NCI-H1694 (cell line): Measurements from ENCODE around the gene OXT.
"Not testable (repeated sequence)": the region's sequence is repeated elsewhere in the genome, so short reads cannot be mapped to it uniquely, and the experiment has no call there.

ENCODE experiments used
- DNase-seq: peaks from one replicate; lab custom pipeline; 2025; lab: John Stamatoyannopoulos, UW

The OXT gene

DNA sequence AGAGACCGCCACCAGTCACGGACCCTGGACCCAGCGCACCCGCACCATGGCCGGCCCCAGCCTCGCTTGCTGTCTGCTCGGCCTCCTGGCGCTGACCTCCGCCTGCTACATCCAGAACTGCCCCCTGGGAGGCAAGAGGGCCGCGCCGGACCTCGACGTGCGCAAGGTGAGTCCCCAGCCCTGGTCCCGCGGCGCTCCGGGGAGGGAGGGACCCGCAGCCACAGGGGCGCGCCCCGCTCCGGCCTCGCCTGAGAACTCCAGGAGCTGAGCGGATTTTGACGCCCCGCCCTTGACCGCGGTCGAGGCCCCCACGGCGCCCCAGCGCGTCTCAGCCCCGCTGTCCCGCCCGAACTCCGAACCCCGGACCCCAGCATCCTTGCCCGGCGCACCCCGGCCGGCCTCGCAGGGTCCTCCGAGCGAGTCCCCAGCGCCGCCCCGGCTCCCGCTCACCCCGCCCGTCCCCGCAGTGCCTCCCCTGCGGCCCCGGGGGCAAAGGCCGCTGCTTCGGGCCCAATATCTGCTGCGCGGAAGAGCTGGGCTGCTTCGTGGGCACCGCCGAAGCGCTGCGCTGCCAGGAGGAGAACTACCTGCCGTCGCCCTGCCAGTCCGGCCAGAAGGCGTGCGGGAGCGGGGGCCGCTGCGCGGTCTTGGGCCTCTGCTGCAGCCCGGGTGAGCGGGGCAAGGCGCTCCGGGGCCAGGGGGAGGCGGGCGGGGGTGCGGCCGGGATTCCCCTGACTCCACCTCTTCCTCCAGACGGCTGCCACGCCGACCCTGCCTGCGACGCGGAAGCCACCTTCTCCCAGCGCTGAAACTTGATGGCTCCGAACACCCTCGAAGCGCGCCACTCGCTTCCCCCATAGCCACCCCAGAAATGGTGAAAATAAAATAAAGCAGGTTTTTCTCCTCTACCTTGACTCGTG lies at the start of gene OXT:
TSS of gene OXT (plus strand) at position 11 of the 920 bp plus-strand sequence. CDS start at position 47, 36 bp downstream.
- no peak for DNase-seq

DNA sequence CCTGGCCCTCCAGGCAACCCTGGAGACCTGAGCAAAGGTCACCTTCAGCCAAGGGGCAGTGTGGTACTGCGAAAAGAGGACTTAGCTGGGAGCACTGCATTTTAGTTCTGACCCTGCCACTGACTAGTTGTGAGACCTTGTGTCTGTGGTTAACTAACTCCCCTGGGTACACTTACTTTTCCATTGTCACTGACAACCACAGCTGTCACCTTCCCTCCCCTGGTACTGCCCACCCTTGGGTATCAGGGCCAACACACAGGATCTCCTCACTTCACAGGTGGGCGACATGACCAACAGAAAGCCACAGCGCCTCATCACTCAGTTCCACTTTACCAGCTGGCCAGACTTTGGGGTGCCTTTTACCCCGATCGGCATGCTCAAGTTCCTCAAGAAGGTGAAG lies 49.6 kb upstream of the OXT start:
- no peak for DNase-seq

DNA sequence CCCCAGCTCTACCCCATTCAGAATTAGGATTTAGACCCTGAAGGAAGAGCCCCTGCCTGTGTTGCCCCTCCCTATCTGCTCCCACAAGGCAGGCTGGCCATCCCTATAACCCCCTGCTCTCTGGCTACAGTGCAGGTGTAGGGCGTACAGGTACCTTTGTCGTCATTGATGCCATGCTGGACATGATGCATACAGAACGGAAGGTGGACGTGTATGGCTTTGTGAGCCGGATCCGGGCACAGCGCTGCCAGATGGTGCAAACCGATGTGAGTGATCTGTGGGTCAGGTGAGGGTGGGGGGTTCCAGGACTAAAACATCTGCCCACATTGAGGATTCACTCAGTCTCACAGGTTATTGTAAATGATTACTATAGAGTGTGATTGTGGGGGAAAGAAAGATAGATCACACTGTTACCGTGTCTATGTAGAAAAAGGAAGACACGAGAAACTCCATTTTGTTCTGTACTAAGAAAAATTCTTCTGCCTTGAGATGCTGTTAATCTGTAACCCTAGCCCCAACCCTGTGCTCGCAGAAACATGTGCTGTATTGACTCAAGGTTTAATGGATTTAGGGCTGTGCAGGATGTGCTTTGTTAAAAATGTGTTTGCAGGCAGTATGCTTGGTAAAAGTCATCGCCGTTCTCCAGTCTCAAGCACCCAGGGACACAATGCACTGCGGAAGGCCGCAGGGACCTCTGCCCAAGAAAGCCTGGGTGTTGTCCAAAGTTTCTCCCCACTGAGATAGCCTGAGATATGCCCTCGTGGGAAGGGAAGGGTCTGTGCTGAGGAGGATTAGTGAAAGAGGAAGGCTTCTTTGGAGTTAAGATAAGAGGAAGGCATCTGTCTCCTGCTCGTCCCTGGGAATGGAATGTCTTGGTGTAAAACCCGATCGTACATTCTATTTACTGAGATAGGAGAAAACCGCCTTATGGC lies 48.6 kb upstream of the OXT start:
- not testable (repeated sequence) for DNase-seq

- DNase-seq: no peak
These were observed 43.4 kb upstream of the OXT start for GRCh38 chr20:3027987-3028386.

DNA sequence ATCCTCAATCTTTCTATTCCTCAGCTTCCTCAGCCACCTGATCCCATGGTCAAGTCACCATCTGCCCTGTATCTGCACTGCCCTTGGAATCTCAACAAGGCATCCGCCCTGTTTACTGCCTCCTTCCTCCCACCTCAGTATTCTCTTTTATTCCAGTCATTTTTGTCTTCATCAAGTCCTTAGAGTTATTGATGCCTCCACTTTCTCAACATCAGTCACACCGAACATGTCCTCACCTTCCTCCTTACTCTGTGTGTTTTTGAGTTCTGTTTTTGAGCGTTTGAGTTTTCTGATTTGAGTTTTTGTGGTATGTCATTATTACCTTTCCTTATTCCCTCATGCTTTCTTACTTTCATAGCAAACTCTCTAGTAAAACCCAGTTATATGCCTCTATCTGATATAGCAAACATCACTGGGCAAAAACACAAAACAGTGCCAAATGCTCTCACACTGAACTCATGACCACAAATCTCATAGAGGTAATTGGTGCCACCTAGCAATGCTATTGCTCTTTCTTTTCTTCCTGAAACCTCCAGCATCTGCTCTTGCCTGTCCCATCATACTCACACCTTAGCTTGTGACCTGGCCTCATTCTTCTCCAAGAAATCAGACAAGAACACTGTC lies 39.8 kb upstream of the OXT start:
- DNase-seq: no peak

DNA sequence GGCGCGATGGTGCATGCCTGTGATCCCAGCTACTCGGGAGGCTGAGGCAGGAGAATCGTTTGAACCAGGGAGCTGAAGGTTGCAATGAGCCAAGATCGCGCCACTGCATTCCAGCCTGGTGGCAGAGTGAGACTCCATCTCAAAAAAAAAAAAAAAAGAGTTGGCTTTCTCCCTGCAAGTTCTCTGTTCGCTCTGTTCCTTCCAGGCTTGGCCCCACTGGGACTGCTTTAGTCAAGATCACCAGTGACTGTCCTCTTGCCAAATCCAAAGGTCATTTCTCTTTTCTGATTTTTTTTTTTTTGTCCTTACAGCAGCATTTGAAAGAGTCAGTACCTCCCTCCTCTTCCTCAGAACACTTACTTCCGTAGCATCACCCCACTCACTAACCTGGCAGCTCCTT lies 38.8 kb upstream of the OXT start:
- no peak for DNase-seq

GRCh38 chr20:3037654-3038053 lies 33.8 kb upstream of the OXT start:
- DNase-seq: no peak

DNA sequence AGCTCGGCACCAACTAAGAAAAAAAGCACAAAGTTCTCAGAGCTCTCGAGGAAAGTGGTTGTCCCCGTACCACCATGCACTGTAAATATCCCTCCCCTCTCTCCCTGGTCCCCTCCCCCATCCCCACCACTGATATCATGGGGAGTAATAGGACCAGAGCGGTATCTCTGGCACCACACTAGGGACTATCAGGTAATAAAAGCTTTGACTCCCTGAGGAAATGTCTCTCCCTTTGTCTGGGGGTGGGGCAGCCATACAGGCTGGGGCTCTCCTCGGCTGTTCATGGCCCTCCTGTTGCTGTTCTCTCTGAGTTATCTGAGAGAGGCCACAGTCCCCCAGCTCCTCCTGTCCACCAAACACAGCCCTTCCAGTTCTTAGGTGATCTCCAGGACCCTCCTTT lies 33.0 kb upstream of the OXT start:
- no peak for DNase-seq

DNA sequence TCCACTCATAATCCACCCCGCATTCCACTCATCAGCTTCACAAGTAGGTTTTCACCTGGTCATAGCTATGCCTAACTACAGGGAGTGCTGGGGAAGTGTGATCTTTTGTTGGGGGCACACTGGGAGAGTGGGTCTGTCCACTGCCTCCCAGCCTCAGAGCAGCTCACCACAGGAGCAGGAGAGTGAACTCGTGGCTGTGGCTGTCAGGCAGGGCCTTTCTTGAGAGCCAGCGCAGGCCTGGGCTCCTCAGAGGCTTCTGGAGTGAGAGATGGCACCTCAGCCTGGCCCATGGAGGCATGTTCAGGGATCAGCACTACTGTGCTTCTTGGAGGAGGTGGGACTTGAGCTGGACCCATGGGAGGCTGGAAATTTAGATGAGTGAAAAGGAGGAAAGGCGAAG lies 32.0 kb upstream of the OXT start:
- no peak for DNase-seq

DNA sequence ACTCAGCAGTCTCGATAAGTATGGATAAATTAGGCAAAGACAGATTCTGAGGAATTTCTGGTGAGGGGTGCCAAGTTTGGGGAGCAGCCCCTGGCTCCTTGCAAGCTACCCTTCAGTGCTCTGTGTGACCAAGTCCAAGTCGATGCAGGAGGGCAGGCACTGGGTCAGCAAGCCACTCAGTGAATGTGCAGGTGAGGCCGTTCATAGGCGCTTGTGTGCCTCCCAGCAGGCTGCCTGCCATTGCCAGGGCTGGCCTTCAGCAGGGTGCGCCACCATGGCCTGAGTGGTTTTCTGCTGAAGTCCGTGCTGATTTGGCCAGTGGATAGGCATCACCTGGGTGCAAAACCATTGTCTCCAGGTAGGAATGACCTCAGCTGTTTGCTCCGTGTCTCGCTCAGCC lies 31.3 kb upstream of the OXT start:
- no peak for DNase-seq

GRCh38 chr20:3041854-3042409 lies 29.5 kb upstream of the OXT start:
- DNase-seq: no peak

GRCh38 chr20:3042625-3043024 lies 28.8 kb upstream of the OXT start:
- no peak for DNase-seq

GRCh38 chr20:3043322-3043721 lies 28.1 kb upstream of the OXT start, which contains the start of gene GNRH2:
GNRH2 (plus strand) TSS chr20:3043622; CDS start chr20:3044415, 793 bp downstream.
- no peak for DNase-seq

DNA sequence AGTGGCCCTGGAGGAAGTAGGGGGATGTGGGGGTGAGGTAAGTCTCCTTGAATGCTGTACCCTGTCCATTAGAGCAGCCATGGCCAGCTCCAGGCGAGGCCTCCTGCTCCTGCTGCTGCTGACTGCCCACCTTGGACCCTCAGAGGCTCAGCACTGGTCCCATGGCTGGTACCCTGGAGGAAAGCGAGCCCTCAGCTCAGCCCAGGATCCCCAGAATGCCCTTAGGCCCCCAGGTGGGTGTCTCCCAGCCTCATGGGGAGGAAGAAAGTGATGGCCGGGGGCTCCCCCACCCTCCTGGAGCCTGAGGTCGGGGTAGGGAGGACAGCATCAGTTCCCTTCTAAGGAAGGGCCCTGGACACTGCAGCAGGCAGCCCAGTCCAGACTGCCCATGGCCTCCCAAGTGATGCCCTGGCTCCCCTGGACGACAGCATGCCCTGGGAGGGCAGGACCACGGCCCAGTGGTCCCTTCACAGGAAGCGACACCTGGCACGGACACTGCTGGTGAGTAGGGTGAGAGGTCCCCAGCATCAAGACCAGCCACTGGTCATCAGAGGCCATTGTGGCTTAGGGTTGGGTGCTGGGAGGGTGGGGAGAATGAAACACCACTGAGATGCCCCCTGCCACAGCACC lies 27.0 kb upstream of the OXT start:
- no peak for DNase-seq

- DNase-seq: peak; percentile 42
These were observed 26.2 kb upstream of the OXT start for GRCh38 chr20:3045042-3045815.

GRCh38 chr20:3045816-3046676 lies 25.4 kb upstream of the OXT start, which contains the start of gene MRPS26:
MRPS26 (plus strand) TSS chr20:3046052; CDS start chr20:3046069, 17 bp downstream.
- peak; percentile 56 for DNase-seq

DNA sequence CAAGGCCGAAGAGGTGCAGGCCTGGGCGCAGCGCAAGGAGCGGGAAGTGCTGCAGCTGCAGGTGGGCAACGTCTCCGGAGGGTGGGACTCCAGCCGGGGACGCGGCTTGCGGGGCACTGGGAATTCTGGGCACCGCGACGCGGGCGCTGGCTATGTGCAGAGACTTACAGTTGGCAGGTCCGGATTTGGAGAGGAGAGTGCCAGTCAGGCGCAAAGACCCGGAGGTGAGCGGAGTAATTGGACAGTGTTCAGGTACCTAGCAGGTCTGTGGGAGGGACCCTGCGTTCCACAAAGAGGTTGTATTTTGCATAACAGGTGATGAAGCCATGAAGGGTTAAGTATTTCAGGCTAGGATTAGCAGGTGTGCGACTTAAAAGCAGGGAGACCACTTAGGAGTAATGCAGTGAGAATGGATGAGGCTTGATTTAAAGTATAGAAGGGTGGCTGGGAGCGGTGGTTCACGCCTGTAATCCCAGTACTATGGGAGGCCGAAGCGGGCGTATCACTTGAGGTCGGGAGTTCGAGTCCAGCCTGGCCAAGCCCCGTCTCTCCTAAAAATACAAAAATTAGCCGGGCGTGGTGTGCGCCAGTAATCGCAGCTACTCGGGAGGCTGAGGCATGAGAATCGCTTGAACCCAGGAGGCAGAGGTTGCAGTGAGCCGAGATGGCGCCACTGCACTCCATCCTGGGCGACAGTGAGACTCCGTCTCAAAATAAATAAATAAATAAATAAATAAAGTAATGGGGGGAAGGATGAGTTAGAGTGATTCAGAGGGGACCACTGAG lies 24.6 kb upstream of the OXT start:
- DNase-seq: no peak

DNA sequence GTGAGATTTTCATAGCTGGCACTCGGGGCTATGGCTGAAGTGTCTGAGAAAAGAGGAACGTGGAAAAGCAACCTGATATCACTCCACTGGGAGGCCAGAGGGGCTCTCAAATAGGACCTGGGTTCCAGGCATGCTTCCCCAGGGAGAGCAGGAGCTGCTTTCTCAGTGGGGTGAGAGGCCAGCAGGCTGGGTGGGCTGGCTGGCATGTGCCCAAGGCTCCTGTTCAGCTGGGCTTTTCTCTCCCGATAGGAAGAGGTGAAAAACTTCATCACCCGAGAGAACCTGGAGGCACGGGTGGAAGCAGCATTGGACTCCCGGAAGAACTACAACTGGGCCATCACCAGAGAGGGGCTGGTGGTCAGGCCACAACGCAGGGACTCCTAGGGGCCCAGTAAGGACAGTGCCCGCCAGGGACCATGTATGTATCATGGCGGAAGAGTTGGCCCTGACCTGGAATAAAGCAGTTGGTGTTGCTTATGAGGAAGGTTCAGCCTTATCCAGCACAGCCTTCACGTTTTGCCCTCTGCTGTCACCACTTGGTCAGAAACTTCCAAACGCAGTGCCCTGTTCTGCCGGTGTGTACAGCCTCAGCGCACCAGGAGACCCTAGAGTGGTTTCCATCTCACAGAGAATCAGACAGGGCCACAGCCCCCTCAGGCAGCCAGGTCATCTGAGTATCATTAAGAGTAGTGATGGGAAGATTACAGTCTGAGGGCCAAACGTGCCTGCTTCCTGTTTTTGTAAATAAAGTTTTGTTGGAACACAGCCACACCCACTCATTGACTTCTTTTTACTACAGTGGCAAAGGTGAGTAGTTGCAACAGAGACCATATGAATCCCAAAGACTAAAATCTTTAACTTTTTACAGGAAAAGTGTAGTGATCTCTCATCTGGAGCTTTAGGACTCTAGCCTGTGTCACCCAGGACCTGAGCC lies 23.7 kb upstream of the OXT start:
- no peak for DNase-seq
